Umbilical cord (tissue), 2 donors: Measurements from ENCODE around the gene CAV3. TPM values are rescaled to one million over a fixed set of nuclear protein-coding genes. Genes with fewer than 3 reads are reported as not detected.
"Not testable (repeated sequence)": the region's sequence is repeated elsewhere in the genome, so short reads cannot be mapped to it uniquely, and the experiment has no call there.

Experiments
- DNase-seq: peaks from one replicate; pipeline ENCODE4 v3.0.0-alpha.2; 2015; ENCODE audit warnings: low spot score
- total RNA-seq: library from RNA; depleted of rRNA; stranded (reverse); fragments of >200 nt; gene quantifications from one replicate; pipeline ENCODE4 v1.2.3, GENCODE V29; 2014; ENCODE audit warnings: low replicate concordance; ENCODE audit not compliant: insufficient read depth

The CAV3 gene
- not detected for total RNA-seq

DNA sequence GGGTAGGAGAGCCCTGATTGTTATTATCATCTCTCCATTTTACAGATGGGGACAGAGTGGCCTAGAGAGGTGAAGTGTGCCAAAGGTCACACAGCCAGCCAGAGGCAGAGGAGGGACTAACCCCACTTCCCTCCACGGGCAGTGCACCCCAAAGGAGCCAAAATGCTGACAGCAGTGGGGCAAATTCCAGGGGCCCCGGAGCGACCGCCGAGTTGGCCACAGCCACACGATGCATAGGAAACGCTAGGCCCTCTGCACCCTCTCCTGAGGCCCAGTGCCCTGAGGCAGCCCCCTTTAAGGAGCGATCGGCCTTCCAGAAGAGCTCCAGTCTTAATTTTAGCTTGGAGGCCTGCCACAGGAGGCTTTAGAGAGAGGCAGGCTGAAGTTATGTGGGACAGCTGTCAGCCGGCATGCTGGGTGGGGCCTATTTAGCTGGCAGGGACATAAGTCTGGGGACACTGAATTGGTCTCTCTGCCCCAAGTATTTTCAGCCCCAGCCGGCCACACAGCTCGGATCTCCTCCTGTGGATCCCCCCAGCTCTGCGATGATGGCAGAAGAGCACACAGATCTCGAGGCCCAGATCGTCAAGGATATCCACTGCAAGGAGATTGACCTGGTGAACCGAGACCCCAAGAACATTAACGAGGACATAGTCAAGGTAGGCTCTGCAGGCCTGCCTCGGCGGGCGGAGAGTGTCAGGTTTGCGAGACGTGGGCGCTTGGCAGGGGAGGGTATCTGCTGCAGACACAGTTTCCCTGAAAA lies at the start of gene CAV3:
CAV3 (plus strand) TSS at position 471 of the 763 bp plus-strand sequence; CDS start at position 546, 75 bp downstream.
- DNase-seq = peak; percentile 83

DNA sequence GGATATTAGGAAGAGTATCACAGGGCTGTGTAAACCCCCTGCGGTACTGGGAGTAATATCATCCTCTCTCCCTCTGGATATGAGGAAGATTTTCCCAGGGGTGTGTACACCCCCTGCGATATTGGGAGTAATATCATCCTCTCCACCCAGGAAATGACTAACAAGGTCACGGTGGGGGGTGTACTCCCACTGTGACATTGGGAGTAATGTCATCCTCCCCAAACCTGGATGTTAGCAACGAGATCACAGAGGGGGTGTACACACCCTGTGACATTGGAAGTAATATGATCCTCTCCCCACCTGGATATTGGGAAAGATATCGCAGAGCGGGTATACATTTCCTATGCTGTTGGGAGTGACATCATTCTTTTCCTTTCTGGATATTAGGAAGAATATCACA lies 48.6 kb upstream of the CAV3 start:
- not testable (repeated sequence) for DNase-seq

DNA sequence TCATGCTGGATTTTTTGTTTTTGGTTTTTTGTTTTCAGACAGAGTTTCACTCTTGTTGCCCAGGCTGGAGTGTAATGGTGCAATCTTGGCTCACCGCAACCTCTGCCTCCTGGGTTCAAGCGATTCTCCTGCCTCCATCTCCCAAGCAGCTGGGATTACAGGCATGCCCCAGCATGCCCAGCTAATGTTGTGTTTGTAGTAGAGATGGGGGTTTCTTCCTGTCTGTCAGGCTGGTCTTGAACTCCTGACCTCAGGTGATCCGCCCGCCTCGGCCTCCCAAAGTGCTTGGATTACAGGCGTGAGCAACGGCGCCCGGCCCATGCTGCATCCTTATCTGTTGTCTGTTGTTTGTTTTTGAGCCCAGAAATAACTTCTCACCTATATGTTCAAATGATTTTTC lies 42.3 kb upstream of the CAV3 start:
- not testable (repeated sequence) for DNase-seq

DNA sequence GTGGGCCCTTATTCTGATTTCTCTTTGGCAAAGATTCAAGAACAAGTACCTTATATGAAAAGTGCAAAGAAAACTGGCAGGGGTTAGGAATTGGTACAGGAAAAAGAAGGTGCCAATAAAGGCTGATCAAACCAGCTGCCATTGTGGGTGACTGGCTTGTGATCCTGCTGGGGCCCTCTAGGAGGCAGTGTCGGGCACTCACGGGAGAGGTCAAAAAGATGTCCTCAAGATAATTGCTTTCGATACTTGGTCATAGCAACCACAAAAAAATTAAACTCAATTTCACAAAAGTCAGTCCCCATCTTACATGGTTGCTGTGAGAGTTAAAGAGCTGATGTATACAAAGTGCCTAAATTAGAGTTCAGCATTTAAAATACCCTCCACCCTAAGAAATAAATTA lies 31.0 kb upstream of the CAV3 start:
- DNase-seq = no peak

DNA sequence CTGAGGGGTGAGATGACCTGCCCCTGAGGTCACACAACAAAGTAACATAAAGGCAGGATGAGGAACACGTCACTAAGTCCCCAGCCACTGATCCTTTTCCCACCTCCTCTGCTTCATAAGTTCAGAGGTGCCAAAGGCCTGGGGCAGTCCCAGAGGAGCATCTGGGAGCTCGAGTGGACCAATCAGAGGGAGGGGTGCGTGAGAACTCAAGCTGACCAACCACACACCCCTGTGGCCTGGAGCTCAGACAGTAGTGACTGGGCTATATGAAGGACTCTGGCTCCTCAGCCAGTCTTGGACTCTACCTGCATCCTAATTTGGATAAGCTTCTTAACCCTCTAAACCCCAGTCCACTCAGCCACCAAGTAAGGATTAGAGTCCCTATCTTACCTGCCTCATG lies 28.0 kb upstream of the CAV3 start:
- no peak for DNase-seq

DNA sequence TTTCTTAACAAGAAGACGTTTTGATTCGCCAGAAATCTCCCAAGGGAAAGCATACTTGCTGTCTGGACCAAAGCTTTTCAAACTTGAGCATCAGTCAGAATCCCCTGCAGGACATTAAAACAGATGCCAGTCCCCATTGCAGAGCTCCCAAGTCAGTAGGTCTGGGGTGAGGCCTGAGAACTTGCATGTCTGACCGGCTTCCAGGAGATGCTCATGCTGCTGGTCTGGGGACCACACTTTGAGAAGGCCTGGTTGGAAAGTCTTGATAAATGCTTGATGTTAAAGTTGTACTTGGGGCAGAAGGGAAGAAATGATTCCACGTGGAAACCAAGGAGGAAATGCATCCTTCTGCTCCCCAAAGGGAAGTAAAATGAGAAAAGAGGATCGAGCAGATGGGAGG lies 24.3 kb upstream of the CAV3 start:
- DNase-seq = peak; percentile 15

DNA sequence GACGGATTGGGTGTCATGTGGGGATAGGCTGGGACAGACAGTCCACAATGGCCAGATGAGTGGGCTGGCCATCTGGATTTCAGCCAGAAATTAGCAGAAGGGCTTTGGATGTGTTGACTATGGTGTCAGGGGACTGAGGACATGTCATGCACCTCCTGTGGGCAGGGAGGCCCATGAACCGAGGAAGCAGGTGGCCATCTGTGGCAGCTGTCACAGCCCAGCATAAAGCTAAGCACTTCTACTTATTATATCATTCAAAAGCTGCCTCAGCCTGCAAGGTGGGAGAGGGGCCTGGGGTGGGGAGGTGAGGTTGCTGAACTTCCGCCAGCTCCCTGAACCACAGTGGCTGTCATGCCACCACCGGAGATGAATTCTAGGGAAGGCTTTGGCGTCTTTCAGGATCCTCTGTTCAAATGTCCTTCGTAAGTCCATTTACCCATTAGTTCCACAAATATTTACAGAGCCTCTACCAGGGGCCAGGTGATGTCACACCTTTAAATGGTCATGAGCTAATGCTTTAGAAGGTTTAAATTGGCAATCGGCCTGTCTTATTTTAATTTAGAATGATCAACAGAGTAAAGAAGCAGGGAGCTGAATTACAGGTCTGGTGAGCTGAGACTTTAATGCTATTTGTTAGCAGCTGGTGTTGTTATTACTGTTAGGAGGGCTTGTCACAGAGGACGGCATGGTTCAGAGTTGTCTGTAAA lies 23.6 kb upstream of the CAV3 start:
- no peak for DNase-seq

DNA sequence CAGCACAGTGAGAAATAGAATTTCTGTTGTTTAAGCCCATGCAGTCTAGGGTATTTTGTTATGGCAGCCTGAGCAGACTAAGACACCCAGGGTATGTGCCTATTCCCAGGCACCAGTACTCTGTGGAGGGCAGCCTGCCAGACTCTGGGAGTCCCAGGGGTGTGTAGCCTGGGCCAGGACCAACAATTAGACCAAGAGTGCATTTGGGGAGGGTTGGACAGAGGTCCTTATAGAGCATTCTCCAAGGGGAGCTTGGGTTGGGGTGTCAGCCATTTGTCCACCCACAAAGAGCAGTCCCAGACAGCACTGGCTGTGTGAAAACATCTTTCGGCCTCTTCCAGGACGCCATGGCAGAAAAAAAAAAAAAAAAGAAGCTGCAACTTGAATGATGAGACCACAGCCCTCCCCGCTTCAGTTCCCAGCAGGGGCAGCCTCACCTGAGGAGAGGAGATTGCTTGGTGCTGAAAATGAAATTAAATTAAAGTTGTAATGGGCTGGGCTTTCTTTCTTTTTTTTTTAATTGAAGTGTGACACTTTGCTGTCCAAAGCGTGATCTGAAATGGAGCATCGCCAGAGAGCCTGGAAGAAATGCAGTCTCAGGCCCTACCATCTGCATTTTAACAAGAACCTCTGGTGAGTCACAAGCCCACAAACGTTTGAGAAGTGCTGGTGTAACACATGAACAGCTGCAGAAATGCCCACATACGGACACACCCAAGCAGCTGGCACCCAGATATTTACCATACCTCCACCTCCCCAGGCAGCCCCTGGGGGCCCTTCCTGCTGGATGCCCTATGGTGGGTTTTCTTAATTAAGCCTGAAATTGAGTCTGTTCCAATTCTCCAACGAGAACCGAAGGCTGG lies 21.3 kb upstream of the CAV3 start:
- no peak for DNase-seq

DNA sequence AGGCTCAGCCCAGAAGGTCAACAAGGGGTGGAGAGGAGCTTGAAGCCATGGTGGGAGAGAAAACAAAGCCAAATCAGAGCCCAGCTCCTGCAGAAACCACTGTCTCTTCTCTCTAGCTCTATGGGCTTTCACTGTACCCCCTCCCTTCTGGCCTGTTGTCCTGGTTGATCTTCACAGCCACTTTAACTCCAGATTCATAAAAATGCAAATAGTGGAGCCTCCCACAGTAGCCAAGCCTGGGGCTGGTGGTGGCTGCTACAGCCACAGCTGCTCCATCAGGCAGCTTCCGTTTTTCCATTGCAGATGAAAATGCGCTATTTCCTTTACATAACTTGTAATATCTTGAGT lies 20.7 kb upstream of the CAV3 start:
- DNase-seq = no peak

DNA sequence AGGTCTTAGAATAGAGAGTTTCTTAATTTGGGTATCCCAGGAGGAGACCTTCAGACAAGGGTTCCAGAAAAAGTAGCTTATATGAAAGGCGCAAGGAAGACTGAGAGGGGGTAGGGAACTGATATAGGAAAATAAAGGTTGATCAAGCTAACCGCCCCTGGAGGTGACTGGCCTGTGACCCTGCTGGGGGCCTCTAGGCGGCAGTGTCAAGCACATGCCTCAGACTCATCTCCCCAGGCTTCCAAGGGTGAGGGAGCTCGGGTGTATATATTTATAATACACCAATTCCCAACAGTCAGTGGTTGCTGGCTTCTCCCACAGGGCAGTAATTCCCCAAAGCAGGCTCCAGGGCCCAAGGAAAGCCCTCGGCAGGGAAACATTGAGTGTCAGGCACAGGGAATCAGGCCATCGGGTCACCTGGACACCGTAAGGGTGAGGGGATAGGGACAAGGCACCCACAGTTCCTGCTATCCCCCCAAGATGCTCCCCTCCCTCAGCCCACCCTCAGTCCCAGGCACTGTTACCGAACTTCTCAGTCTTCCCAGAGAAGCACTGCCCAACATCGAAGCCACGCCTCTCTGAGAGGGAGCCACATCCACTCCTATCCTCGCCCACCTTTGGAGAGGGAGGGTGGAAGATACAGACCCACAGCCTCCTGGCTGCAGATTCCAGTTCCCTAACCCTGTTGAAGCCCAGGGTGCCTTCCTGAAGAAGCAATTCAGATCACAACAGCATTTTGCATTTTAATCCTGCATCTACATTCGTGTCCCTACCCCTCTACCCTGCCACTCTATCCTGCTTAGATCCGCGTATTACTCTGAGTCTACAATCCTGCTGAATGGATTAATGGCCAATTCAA lies 19.5 kb upstream of the CAV3 start:
- no peak for DNase-seq

DNA sequence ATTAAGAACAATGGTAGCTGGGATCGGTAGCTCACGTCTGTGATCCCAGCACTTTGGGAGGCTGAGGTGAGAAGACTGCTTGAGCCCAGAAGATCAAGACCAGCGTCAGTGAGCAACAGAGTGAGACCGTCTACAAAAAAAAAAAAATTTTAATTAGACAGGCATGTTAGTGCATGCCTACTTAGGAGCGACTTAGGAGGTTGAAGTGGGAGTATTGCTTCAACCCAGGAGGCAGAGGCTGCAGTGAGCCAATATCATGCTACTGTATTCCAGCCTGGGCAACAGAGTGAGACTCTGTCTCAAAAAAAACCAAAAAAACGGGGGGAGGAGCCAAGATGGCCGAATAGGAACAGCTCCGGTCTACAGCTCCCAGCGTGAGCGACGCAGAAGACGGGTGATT lies 17.8 kb upstream of the CAV3 start:
- DNase-seq = not testable (repeated sequence)

DNA sequence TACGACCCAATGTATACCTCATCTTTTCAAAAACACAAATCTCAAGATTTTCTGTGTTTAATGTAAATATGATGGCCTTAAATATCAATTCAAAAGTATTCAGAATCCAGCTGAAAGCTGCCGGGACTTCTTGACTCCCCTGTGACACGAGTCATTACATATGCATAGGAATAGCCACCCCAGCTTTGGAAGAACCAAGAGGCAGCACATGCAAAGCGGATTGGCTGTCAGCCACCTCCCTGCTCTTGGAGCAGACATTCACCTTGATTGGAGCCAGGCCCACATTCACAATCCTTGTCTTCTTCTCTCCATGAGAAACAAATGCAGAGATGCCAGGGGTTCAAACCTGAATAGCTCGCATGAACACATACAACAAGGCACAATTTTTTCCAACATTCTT lies 10.8 kb upstream of the CAV3 start:
- DNase-seq = no peak

DNA sequence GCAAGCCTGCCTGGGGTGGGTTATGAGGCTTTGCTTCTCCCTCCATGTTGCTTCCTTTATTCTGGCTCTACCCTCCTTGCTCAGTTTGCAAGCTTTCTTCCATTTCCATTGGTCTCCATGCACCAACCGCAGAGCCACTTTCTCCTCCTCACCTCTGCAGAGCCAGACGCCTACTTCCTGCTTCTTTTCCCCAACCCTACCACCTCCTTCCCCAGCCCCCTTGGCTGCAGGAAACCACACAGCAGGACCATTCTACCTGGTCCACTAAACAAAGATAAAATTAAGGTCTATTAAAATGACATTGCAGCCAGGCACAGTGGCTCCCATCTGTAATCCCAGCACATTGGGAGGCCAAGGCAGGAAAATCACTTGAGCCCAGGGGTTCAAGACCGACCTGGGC lies 10.0 kb upstream of the CAV3 start:
- no peak for DNase-seq

DNA sequence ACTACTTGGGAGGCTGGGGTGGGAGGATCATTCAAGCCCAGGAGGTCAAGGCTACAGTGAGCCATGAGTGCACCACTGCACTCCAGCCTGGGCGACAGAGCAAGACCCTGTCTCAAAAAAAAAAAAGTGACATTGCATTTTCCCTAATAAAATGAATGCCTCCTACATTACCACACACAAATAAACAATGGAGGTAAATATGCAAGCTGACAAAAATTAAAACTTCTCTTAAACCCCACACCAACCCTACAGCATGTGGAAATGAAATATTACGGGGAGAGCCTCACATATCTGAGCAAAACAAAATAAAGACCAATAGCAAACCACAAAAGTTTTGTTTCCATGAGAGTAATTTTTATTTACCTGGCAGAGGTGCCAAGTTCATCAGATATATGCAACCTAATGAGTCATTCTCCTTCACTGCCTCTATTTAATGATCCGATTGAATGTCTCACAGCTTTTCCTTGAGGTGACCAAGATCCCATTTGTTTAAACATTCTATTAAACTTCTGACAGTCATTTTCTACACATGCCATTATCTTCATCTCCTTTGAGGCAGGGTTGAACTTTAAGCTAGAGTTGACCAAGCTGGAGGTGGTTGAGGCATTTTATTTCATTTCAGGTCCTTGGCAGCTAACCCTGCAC lies 9.4 kb upstream of the CAV3 start:
- no peak for DNase-seq

DNA sequence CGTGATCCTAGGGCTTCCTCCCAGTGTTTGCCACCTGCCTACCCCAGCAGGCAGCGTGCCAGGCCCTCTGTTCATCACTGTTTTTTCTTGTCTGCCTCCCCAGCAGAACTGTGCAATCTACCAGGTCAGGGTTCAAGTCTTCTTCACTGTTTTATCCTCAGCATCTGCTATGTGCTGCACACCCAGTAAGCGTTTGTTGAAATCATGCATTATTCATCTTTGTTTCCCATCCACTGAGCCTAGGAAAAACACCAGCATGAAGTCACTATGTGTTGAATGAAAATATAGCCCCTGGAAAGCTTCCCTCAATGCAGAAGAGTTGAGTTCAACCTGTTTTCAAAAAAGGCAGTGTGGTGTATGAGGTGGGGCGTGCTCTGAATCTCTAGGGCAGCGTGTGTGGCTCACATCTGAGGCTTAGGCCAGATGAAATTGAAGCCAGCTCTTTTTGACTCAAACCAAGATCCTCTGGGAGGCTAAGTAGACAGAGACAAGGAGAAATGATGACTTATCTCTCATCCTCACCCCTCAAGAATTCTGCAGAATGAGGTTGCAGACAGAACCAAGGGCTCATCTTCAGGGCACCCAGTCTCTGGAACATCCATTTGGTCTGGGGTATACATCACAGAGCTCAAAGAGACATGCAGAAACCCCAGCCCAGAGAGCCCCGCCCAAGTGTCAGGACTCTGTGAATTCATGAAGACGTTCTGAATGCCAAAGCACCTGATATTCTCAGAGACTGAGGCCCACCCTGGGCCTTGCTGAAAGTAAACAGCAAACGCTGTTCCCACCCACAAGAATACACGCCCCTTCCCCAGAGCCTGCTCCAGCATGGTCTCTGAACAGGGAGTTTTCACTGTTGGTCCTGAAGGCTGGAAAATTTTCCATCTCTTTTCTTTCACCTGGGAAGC lies 5.7 kb upstream of the CAV3 start:
- DNase-seq = no peak

DNA sequence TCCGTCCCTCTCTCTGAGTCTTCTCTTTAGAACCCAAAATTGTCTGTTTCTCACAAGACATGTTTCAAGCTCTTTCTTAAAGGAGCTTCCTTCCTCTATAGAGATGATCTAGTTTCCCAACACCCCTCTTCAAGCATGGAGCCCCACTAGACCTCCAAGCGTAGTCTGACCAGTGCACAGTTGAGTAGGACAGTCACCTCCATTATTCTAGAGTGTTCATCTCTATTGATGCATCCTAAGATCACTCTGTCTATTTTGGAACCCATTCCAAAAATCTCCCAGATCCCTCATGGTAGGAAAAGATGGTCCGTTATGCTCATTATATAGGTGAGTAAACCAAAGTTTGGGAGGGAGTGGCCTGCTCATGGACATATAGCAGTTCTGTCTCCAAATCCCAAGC lies 4.1 kb upstream of the CAV3 start:
- DNase-seq = no peak

DNA sequence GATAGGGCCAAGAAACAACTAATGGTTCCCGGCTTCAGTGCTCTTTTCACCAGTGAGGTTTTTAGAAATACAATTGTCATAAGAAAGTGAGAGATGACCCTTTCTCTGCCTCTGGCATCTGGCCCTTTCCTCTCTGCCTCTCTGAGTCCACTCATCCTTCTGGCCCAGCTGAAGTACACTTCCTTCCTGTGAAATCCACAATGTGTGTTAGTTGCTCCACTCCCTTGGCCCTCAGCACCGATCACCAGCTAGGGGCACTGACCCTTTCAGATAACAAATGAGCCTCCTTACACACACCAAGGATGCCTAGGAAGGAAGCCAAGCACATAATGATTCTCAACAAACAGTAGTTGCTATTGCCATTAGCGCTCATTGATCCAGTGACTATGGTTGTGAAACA lies 2.9 kb upstream of the CAV3 start:
- DNase-seq = no peak

DNA sequence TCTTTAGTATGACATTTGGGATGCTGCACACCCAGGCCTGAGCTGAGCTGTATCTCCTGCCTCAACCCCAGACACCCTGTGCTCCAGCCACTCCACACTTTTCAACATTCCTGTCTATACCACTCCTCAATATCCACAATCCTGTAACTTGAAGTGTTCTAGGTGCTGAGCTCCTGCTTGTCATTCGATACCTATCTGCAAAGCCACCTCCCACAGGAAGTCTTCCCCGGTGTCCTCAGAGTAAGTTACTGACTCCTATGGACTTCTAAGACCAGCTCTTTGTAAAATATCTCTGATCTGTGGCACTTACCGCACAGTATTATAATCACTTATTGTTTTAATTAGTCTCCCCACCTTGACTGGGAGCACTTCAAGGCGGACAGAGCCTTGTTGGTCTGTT lies 1.2 kb upstream of the CAV3 start:
- no peak for DNase-seq

DNA sequence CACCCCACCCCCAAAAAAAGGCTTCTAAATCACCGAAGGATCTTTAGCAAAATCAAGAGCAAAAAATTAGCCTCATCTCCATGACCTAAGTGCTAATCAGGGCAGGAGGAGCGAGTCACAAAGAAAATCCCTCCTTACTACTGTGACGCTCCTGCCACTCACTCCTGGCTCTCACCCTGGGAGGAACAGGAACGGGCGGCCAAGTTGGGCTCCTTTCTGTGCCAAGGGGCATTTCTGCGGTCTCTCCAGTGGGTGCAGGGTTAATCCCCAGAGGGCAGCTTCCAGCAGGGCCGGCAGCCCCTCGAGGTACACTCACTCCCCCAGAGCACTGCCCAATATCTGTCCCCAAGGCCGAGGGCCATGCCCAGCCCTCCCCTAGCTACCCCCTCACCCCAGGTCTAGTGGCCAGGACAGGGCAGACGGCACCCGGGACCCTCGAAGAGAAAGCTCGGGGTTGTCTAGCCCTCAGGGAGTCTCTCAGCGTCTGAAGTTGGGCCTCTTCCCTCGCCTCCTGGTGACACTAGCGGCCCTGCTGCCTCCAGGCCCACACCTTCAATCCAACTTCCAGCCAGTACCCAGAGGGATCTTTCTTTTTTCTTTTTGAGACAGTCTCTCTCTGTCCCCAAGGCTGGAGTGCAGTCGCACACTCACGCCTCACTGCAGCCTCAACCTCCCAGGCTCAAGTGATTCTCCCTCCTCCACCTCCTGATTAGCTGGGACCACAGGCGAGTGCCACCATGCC lies 706 bp downstream of the CAV3 start:
- DNase-seq = no peak
